GM12801 (cell line): ENCODE results near the gene CDKN1C.

Experiments used
- CTCF ChIP-seq: IDR thresholded peaks from one replicate; pipeline ENCODE4 v1.5.1; 2011; ENCODE audit warnings: control low read depth; ENCODE audit not compliant: insufficient read length; ENCODE audit errors: extremely low read depth

CDKN1C gene

GRCh38 chr11:2869561-2870427 lies 15.8 kb downstream of the CDKN1C start:
- TF ChIP-seq CTCF: no peak

GRCh38 chr11:2869134-2869526 lies 16.4 kb downstream of the CDKN1C start:
- no peak for TF ChIP-seq CTCF

DNA sequence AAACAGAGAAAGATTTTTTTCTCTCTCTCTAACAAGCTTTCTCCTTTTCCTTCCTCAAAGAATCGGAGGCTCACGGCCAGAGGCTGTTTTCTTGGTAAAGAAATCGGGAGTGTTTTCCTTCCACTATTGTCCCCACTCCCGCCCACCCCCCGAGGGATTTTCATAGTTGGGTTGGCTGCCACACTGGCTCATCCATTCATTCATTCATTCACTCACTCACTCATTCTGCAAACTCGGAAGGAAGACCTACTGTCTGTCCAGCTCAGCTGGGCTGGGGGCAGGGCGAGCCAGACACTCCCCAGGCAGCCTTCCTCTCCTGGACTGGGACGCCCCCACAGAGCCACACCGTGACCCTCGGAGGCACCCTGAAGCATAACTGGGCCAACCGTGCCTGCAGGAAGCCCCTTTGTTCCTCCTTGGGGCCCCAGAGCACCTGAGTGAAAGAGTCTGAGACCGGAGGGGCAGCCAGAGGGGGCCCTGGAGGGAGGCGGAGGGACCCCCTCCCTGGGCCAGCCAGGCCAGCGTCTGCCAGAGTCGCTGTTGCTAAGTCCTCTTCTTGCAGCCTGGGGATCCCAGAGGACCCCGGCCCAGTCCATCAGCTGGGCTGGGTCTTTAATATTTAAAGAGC lies 17.0 kb downstream of the CDKN1C start:
- no peak for TF ChIP-seq CTCF

DNA sequence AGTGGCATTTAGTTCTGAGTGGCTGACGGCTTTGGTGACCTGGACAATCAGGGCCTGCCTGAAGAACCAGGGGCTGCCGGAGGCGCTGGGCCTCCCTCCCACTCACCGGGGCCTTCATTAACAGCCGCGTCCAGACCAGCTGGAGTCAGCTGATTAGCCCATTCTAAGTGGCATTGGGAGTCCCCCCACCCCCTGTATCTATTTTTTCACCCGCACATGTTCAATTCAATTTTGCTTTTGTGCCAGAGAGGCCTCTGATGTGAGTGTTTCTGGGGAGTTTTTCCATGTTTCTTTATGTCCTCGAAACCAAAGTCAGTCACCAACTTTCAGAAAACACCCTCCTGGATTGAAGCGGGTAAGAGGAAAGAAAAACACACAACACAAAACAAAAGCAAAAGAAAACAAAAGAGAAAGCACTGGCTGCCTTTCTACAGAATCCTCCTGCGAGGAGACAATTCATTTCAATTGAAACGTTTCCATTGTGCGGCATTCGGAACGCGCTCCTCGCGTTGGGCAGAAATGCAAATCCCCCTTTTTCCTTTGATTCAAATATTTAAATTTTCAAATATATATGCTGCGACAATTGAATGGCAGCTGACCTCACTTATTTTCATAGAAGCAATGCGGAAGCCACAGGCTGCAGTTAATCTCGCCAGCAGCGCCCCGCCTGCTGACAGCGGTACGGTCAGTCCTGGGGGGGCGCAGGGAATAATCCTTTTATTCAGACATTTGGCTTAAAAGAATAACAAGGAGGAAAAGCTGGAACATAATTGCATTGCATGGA lies 17.7 kb downstream of the CDKN1C start:
- TF ChIP-seq CTCF: no peak

GRCh38 chr11:2867142-2867541 lies 18.4 kb downstream of the CDKN1C start:
- TF ChIP-seq CTCF: no peak

GRCh38 chr11:2865922-2866577 lies 19.5 kb downstream of the CDKN1C start:
- TF ChIP-seq CTCF: no peak

DNA sequence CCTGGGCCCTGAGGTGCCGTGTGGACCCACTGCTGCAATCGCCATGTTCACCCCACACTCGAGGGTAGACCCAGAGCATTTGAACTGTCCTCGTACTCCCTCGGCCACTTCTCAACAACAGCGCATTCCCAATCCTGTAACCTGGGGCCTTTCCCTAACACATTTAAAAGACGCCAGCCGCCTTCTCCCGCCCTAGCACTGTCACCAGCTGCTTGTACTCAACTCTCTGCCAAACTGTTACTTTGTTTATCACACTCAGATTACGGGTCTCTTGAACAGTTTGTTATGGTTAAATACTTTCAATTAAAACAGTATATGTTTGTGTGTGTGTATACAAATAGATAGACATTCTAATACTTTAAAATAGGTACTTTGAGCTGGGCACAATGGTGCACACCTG lies 20.7 kb downstream of the CDKN1C start:
- TF ChIP-seq CTCF: no peak
